Neural cell (in vitro differentiated cells): Measurements from ENCODE around the gene ST3GAL5. TPM values are rescaled to one million over a fixed set of nuclear protein-coding genes. Genes with fewer than 3 reads are reported as not detected.

Experiments
- H2AFZ ChIP-seq: fragments of 200-600, 300-800 bp; sonication (generic), shearing (Covaris generic); 2 replicates; pipeline ENCODE4 v1.6.0; 2014; ENCODE audit warnings: low read depth, mild to moderate bottlenecking, antibody characterized with exemption, low read length, moderate library complexity
- H3F3A ChIP-seq: fragments of 200-600 bp; shearing (Covaris generic); 2 replicates; pipeline ENCODE4 v1.6.1; 2016; ENCODE audit warnings: mild to moderate bottlenecking, moderate library complexity, mixed read lengths, antibody characterized with exemption, low read length; ENCODE audit not compliant: insufficient read depth, poor library complexity, severe bottlenecking
- H3K27ac ChIP-seq: fragments of 200-600, 300-800 bp; sonication (generic), shearing (Covaris generic); 2 replicates; pipeline ENCODE4 v1.5.1; 2014; ENCODE audit warnings: mild to moderate bottlenecking, low read length, moderate library complexity
- H3K27me3 ChIP-seq: fragments of 300-800, 200-600 bp; sonication (generic), shearing (Covaris generic); 2 replicates; pipeline ENCODE4 v1.6.0; 2014; ENCODE audit warnings: mild to moderate bottlenecking, low read depth, low read length, moderate library complexity; ENCODE audit not compliant: insufficient read depth
- H3K36me3 ChIP-seq: fragments of 300-800, 200-600 bp; sonication (generic), shearing (Covaris generic); 2 replicates; pipeline ENCODE4 v1.5.1; 2014; ENCODE audit warnings: mild to moderate bottlenecking, antibody characterized with exemption, low read length, moderate library complexity; ENCODE audit not compliant: insufficient read depth
- H3K4me2 ChIP-seq: fragments of 300-800, 200-600 bp; sonication (generic), shearing (Covaris generic); 2 replicates; pipeline ENCODE4 v1.6.0; 2014; ENCODE audit warnings: mild to moderate bottlenecking, low read length
- H3K4me3 ChIP-seq: fragments of 300-800, 200-600 bp; sonication (generic), shearing (Covaris generic); 2 replicates; pipeline ENCODE4 v1.5.1; 2014; ENCODE audit warnings: mild to moderate bottlenecking, low read length, moderate library complexity
- H3K79me2 ChIP-seq: fragments of 200-600 bp; shearing (Covaris generic); replicated peaks from 2 replicates; pipeline ENCODE4 v1.6.0; 2014; ENCODE audit warnings: mild to moderate bottlenecking, low read length, moderate library complexity; ENCODE audit not compliant: insufficient read depth
- H3K9ac ChIP-seq: fragments of 300-800, 200-600 bp; sonication (generic), shearing (Covaris generic); 2 replicates; pipeline ENCODE4 v1.6.1; 2016; ENCODE audit warnings: mild to moderate bottlenecking, low read length, mixed read lengths
- H3K9me2 ChIP-seq: fragments of 200-600 bp; shearing (Covaris generic); 2 replicates; pipeline ENCODE4 v1.6.1; 2016; ENCODE audit warnings: mild to moderate bottlenecking, low read length, mixed read lengths; ENCODE audit not compliant: insufficient read depth
- H3K9me3 ChIP-seq: fragments of 200-600, 300-800 bp; sonication (generic), shearing (Covaris generic); 2 replicates; pipeline ENCODE4 v1.6.1; 2016; ENCODE audit warnings: mild to moderate bottlenecking, mixed run types, low read length, moderate library complexity, mixed read lengths
- H4K20me1 ChIP-seq: fragments of 200-600 bp; shearing (Covaris generic); 2 replicates; pipeline ENCODE4 v1.6.1; 2016; ENCODE audit warnings: mild to moderate bottlenecking, mixed run types; ENCODE audit not compliant: insufficient read depth
- CTCF ChIP-seq: fragments of 450-650 bp; IDR thresholded peaks from 2 replicates; pipeline ENCODE4 v1.5.1; 2014; ENCODE audit warnings: antibody characterized with exemption, mild to moderate bottlenecking, moderate library complexity; ENCODE audit not compliant: poor library complexity, severe bottlenecking
- EP300 ChIP-seq: fragments of 450-650 bp; conservative IDR thresholded peaks from 2 replicates; pipeline ENCODE4 v1.6.1; 2014; ENCODE audit warnings: antibody characterized with exemption, mild to moderate bottlenecking, moderate library complexity; ENCODE audit not compliant: poor library complexity, severe bottlenecking
- EZH2 ChIP-seq: fragments of 200-600, 300-800 bp; shearing (Covaris generic), sonication (generic); IDR thresholded peaks from 2 replicates; pipeline ENCODE4 v1.6.1; 2014; ENCODE audit warnings: antibody characterized with exemption, low read length, borderline replicate concordance, mild to moderate bottlenecking; ENCODE audit not compliant: insufficient read depth, poor library complexity, severe bottlenecking
- MXI1 ChIP-seq: fragments of 450-650 bp; conservative IDR thresholded peaks from 2 replicates; pipeline ENCODE4 v1.6.1; 2014; ENCODE audit warnings: antibody characterized with exemption, mild to moderate bottlenecking; ENCODE audit not compliant: poor library complexity, severe bottlenecking
- POLR2AphosphoS5 ChIP-seq: IDR thresholded peaks from 2 replicates; pipeline ENCODE4 v1.6.1; 2012
- RAD21 ChIP-seq: fragments of 450-650 bp; conservative IDR thresholded peaks from 2 replicates; pipeline ENCODE4 v1.6.1; 2014; ENCODE audit warnings: antibody characterized with exemption, mild to moderate bottlenecking, moderate library complexity
- REST ChIP-seq: IDR thresholded peaks from 2 replicates; pipeline ENCODE4 v1.6.1; 2012; ENCODE audit warnings: borderline replicate concordance
- SMC3 ChIP-seq: fragments of 450-650 bp; conservative IDR thresholded peaks from 2 replicates; pipeline ENCODE4 v1.6.1; 2014; ENCODE audit warnings: antibody characterized with exemption, mild to moderate bottlenecking, moderate library complexity; ENCODE audit not compliant: poor library complexity
- TAF1 ChIP-seq: IDR thresholded peaks from 2 replicates; pipeline ENCODE4 v1.6.1; 2012; ENCODE audit warnings: low read depth
- polyA plus RNA-seq: library from polyadenylated mRNA; depleted of rRNA; stranded (reverse); fragments of >200 nt; gene quantifications from 2 replicates; pipeline ENCODE4 v1.2.3, GENCODE V29; 2014

The ST3GAL5 gene
- polyA plus RNA-seq, 1 donor from 2014 or later, result 55.6 TPM

- TF ChIP-seq CTCF (no peak), TAF1 (no peak), RAD21 (no peak)
Measured at GRCh38 chr2:85938456-85938855, 49.7 kb upstream of the ST3GAL5 start (continued).

GRCh38 chr2:85937069-85937439 lies 48.3 kb upstream of the ST3GAL5 start:
- no peaks in the 10 kb centered on the region for H3K36me3 ChIP-seq
- TF ChIP-seq POLR2AphosphoS5, result no peak
- no peak for TF ChIP-seq TAF1
- TF ChIP-seq RAD21, result no peak
- no peak for TF ChIP-seq SMC3
- no peak for TF ChIP-seq CTCF
- no peak for TF ChIP-seq EZH2
- TF ChIP-seq REST, result no peak
- no peak for TF ChIP-seq MXI1
- TF ChIP-seq EP300, result no peak
- no peak overlapping the region for H3K27ac ChIP-seq
- H3K4me3 ChIP-seq, result no peak overlapping the region
- H4K20me1 ChIP-seq, result no peaks in the 10 kb centered on the region
- no peak overlapping the region for H3K4me2 ChIP-seq
- H3K9ac ChIP-seq, result no peak overlapping the region
- no peaks in the 10 kb centered on the region for H3K27me3 ChIP-seq
- H3K9me2 ChIP-seq, result no peaks in the 10 kb centered on the region
- H3F3A ChIP-seq, result no peaks in the 10 kb centered on the region
- H2AFZ ChIP-seq, result no peak overlapping the region
- H3K79me2 ChIP-seq, result no peaks in the 10 kb centered on the region
- no peaks in the 10 kb centered on the region for H3K9me3 ChIP-seq
